ENCODE measurements around the gene GALNT9.
A peak's percentile ranks its signal among the peaks of the same experiment; 100 is the strongest.

GALNT9 gene

DNA sequence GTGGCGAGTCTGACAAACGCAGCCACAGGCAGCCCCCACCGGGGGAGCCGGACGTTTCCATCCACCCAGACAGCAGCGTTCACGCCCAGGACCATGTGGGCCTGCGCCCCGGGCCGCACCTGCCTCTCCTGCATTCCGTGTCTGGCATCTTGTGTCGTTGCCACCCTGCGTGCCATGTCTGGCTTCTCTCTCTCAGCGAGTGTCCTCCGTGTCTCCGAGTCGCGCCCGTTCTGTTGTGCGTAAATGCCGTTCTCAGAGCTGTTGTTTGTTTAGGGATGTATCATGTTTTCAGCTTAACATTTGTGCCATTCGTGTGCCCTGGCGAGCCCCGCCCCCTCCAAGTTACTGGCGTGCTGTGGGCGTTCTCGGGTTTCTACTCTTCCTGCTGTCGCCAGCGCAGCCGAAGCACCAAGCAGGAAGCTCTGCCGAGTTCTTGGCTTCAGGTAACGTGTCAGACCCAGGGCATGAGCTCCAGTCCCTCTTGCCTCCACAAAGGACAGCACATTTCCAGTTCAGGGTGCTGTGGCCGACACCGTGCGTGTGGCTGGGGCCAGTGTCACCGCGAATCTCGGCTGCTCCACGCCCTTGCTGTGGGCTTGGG is 150.5 kb downstream of the GALNT9 start:
- peak; percentile 53 to 54 for DNase-seq

GRCh38 chr12:132178316-132178715 is 151.1 kb downstream of the GALNT9 start:
- DNase-seq = no peak

- DNase-seq = no peak
Observed at GRCh38 chr12:132176920-132177551, 152.4 kb downstream of the GALNT9 start.

- no peak for DNase-seq
Observed at GRCh38 chr12:132176385-132176919, 152.9 kb downstream of the GALNT9 start.

DNA sequence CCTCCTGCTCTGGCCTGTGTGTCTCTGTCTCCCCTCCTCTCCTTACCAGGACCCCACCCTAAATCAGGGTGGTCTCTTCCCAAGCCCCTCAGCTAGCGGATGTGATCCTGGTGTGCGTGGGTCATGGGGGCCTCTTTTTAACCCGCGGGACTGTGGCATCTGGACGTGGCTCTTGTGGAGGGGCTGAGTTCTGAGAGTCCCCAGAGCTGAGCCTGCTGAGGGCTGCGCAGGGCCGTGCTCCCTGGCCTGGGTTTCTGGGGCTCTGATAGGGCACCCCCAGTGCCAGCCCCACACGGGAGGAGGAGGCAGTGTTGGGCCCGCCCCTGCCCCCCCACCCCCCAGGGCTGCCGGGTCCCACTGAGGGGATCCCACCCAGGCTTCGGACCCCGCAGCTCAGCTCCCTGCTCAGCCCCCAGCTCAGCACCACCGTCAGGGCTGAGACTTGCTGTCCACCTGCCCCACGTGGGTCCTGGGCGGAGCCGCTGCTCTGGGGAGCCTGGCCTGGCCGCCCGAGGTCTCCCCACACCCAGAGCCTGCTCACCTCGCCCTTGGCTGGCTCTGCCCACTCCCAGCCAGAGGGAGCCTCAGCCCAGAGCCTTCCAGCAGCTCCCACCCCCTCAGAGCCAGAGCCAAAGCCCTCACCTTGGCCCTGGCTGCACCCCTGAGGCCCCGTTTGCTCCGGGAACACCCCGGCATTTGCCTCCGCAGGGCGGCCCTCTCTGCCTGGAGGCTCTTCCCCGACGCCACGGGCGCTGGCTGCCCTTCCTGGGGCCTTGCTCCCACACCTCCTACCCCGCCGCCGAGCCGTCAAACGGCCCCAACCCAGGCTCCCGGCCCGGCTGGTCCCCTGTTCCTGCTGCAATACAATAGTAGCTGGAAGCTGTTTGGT is 153.6 kb downstream of the GALNT9 start:
- no peak for DNase-seq

DNA sequence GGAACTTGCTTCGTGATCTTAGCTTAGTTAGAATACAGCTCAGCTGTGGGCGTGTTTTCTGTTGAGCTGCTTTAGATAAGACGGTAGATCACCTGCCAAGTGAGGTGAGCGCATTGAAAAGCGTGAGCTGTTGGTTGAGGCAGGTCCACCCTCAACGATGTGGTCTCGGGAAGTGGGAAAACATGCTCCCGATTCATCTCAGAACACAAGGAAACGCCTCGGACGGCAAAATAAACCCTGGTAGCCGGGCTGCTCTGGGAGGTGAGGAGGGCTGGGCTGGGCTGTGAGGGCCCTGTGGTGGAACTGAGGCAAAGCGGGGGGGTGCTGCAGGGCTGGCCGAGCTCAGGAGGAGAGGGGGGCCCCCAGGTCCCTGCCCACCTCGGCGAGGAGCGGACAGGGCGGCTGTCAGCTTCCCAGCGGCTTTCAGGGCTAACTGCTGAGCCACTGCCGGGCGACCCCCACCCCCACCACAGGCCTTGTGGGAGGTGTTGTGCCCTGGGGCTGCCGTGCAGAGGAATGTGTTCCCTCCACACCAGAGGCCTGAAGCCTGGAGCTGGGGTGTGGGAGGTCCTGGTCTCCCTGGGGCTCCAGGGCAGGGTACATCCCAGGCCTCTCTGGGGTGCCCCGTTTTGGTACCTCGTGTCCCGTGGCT is 154.4 kb downstream of the GALNT9 start:
- DNase-seq = no peak

DNA sequence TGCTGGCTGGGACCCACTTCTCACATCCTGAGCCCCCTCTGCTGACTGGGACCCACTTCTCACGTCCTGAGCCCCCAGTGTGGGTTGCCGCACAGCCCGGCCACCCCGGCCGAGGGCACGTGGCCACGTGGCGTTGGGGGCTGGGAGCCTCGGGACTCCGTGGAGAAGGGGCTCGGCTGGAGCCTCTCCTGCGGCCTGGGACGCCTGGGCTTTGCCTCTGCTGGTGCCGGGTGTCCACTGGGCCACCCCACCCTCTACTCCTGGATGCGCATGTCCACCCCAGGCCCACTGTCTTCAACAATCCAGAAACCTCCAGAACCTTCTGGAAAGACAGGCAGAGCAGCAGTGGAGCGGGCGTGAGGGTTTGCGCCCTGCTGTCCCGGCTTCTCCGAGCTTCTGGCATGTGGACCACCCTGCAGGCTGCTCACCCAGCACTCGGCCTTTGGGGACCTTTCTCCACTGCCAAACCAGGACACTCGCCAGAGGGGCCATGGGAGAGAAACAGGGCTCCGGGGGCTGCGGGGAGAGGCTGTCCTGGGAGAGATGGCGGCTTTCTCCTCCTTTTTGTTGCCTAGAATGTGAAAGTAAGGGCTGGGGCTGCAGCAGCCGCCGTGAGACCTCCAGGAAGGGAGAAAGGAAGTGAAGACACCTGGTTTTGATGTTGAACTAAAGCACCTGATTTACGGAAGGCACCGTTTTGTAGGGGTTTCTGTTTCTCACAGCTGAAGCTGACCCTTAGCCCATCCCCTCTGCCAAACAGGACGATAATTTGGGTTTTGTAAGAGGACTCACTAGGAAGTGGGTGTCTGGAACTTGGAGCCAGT is 155.2 kb downstream of the GALNT9 start:
- DNase-seq = no peak

- DNase-seq = no peak
Observed at GRCh38 chr12:132173135-132174014, 156.0 kb downstream of the GALNT9 start.

DNA sequence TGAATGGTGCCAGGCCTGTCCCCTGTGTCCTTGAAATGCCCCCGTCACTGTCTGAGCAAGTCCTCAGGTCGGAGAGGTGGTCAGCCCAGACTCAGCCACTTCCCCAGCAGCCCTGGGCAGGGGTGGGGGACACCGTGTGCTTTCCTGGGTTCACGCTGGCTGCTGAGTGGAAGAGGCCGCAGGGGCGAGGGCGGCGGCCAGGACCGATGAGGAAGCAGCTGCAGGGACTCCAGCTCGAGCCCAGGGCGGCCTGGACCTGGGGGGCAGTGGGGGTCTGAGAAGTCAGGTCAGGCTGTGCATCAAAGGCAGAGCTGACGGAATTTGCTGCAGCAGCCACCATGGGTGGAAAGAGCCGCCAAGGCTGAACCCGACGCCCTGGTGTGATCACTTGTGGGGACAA is 156.8 kb downstream of the GALNT9 start:
- no peak for DNase-seq

GRCh38 chr12:132171968-132172521 is 157.3 kb downstream of the GALNT9 start:
- no peak for DNase-seq

- no peak for DNase-seq
Observed at GRCh38 chr12:132171293-132171967, 158.0 kb downstream of the GALNT9 start.

DNA sequence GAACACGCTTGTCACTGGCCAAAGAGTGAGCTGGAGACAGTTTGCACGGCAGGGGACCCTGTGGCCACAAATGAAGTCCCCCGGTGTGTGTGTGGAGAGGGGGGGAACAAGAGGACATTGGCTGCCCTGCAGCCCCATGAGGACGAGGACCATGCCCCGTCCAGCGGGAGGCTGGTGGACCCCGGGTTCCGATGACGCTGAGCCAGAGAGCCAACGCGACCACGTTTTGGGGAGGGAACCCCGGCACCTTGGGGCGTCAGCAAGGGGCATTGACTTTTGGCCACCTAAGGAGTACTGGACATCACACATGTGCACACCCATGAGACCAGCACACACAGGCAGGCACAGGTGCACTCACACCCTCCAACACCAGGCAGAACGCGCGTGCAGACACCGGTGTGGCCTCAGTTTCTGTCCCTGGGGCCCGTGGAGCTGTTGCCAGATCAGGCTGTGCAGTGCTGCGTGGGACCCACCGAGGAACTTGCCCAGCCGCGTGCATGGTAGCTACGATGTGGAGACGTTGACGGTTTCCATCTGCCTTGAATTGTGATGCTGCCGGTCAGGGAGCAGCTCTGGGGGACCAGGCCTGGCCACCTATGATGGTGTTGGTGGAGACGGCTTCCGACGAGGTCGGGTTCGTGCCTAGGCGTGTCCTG is 158.6 kb downstream of the GALNT9 start:
- no peak for DNase-seq

GRCh38 chr12:132170094-132170636 is 159.2 kb downstream of the GALNT9 start:
- DNase-seq = no peak

GRCh38 chr12:132169376-132169775 is 160.0 kb downstream of the GALNT9 start:
- no peak for DNase-seq

DNA sequence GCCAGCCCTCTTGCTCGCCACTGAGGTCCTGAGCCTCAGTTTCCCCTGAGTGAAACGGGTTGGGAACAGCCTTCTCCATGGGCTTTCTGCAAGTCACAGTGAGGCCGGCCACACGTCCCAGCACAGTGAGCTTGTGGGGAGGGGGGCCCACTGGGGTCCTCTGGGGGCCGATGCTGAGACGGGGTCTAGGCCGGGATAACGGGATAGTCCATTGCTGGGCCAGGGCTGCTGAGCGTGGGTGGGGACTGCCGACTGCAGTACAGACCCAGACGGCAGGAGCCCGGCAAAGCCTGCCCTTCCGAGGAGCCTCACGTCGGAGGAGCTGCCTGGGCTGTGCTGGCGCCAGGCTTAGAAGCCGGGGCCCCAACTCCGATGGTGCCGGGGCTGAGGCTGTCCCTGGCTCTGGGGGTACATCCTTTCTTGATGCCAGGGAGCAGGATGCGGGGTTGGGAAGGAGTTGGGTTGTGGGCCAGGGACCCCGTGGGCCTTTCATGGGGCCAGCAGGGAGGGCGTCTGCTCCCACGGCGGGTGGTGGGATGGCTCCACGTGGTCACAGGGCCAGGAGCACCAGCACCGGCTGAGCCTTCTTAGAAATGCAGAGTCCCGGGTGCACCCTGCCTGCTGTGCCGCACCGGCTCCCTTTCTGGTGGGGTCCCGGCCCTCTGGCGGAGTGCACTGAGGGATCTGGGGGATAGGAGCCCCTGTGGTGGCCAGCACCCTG is 160.9 kb downstream of the GALNT9 start:
- no peak for DNase-seq

- DNase-seq = peak in 1 of 2 donors; percentile 53
Observed at GRCh38 chr12:132167611-132168310, 161.6 kb downstream of the GALNT9 start.

DNA sequence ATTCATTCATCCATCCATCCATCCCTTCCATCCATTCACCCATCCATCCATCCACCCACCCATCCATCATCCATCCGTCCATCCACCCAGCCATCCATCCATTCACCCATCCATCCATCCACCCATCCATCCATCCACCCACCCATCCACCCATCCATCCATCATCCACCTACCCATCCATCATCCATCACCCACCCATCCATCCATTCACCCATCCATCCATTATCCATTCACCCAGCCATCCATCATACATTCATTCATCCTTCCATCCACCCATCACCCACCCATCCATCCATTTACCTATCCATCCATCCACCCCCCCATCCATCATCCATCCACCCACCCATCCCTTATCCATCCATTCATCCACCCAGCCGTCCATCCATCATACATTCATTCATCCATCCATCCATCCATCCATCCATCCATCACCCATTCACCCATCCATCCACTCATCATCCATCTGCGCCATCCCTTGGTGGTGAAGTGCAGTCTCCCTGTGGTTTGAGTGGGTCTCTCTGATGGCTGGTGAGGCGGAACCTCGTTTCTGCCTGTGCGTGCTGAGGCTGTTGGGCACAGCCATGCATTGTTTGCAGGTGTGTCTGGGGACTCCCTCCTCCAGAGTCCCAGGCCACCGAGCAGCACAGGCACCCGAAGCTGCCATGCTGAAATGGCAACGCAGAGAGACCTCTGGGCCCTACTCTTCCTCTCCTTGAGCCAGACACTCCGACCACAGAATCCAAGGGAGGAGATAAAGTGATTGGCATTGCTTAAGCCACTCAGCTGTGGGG is 162.4 kb downstream of the GALNT9 start:
- no peak for DNase-seq
